Stimulated activated CD8-positive, alpha-beta memory T cell treated with anti-CD3 and anti-CD28 coated beads, Interleukin-4, amount 100 ng/mL, for 1 hour (primary cell): ENCODE results near the gene EEA1.
"Not testable (repeated sequence)": the region's sequence is repeated elsewhere in the genome, so short reads cannot be mapped to it uniquely, and the experiment has no call there.

Experiments used
- DNase-seq, 2 donors: peaks; one replicate each; pipeline ENCODE4 v3.0.0-alpha.2; 2020; ENCODE audit warnings: low read depth in 2 of 2, low spot score in 1 of 2

Gene EEA1

GRCh38 chr12:92753976-92754885, 174.9 kb downstream of the EEA1 start:
- no peak for DNase-seq

- not testable (repeated sequence) for DNase-seq
These were observed 179.4 kb downstream of the EEA1 start for GRCh38 chr12:92749691-92750090.

- no peak for DNase-seq
These were observed 181.9 kb downstream of the EEA1 start for GRCh38 chr12:92747151-92747550.

GRCh38 chr12:92745856-92746550, 183.1 kb downstream of the EEA1 start:
- DNase-seq: no peak

GRCh38 chr12:92743026-92743425, 186.1 kb downstream of the EEA1 start:
- DNase-seq: no peak

- no peak for DNase-seq
These were observed 188.7 kb downstream of the EEA1 start for GRCh38 chr12:92740411-92740810.

- DNase-seq: no peak
These were observed 190.0 kb downstream of the EEA1 start for GRCh38 chr12:92739113-92739512.

- DNase-seq: no peak
These were observed 190.9 kb downstream of the EEA1 start for GRCh38 chr12:92737855-92738850.

- DNase-seq: no peak
These were observed 192.5 kb downstream of the EEA1 start for GRCh38 chr12:92736605-92737004.

- DNase-seq: no peak
These were observed 193.9 kb downstream of the EEA1 start for GRCh38 chr12:92735131-92735721.

GRCh38 chr12:92733661-92734060, 195.4 kb downstream of the EEA1 start:
- DNase-seq: no peak

- no peak for DNase-seq
These were observed 195.9 kb downstream of the EEA1 start for GRCh38 chr12:92733181-92733580.

- no peak for DNase-seq
These were observed 196.4 kb downstream of the EEA1 start for GRCh38 chr12:92732716-92733115.

GRCh38 chr12:92732216-92732615, 196.9 kb downstream of the EEA1 start:
- DNase-seq: no peak

- DNase-seq: no peak
These were observed 198.3 kb downstream of the EEA1 start for GRCh38 chr12:92730758-92731157.

- DNase-seq: no peak
These were observed 199.3 kb downstream of the EEA1 start for GRCh38 chr12:92729773-92730305.

GRCh38 chr12:92726850-92727249, 202.2 kb downstream of the EEA1 start:
- DNase-seq: no peak

- no peak for DNase-seq
These were observed 206.2 kb downstream of the EEA1 start for GRCh38 chr12:92722897-92723296.

- no peak for DNase-seq
These were observed 207.4 kb downstream of the EEA1 start for GRCh38 chr12:92721656-92722055.

- DNase-seq: no peak
These were observed 208.0 kb downstream of the EEA1 start for GRCh38 chr12:92721130-92721529.
